Stimulated activated CD4-positive, alpha-beta T cell treated with anti-CD3 and anti-CD28 coated beads, Interleukin-1b, Interleukin-23, amount 100 ng/mL, for 1 hour (primary cell): ENCODE results near the gene HAUS1.
"Not testable (repeated sequence)": the region's sequence is repeated elsewhere in the genome, so short reads cannot be mapped to it uniquely, and the experiment has no call there.

Source experiments
- DNase-seq, 2 donors: peaks; one replicate each; pipeline ENCODE4 v3.0.0-alpha.2; 2020; ENCODE audit warnings: low read depth in 2 of 2

Gene HAUS1

GRCh38 chr18:46088501-46088900 is 15.7 kb upstream of the HAUS1 start:
- DNase-seq, result not testable (repeated sequence)

GRCh38 chr18:46095532-46095931 is 8.7 kb upstream of the HAUS1 start:
- DNase-seq, result no peak

- no peak for DNase-seq
Observed at GRCh38 chr18:46096651-46097300, 7.4 kb upstream of the HAUS1 start.

- DNase-seq, result no peak
Observed at GRCh38 chr18:46097431-46097800, 6.8 kb upstream of the HAUS1 start.

- DNase-seq, result peak; percentile 35 to 78
Observed at GRCh38 chr18:46097801-46098615, 6.2 kb upstream of the HAUS1 start, which contains the start of gene ATP5F1A. TSS of gene ATP5F1A (minus strand) at chr18:46098296. CDS start at chr18:46098231, 65 bp downstream.

- DNase-seq, result no peak
Observed at GRCh38 chr18:46098616-46098933, 5.6 kb upstream of the HAUS1 start.

GRCh38 chr18:46099463-46099862 is 4.7 kb upstream of the HAUS1 start:
- no peak for DNase-seq

GRCh38 chr18:46109386-46109785 is 5.2 kb downstream of the HAUS1 start:
- DNase-seq, result no peak

GRCh38 chr18:46110406-46110805 is 6.2 kb downstream of the HAUS1 start:
- DNase-seq, result no peak

GRCh38 chr18:46113751-46114150 is 9.6 kb downstream of the HAUS1 start:
- no peak for DNase-seq

- not testable (repeated sequence) for DNase-seq
Observed at GRCh38 chr18:46126625-46127024, 22.4 kb downstream of the HAUS1 start.

- no peak for DNase-seq
Observed at GRCh38 chr18:46130061-46130460, 25.9 kb downstream of the HAUS1 start.

- DNase-seq, result not testable (repeated sequence)
Observed at GRCh38 chr18:46130549-46130948, 26.4 kb downstream of the HAUS1 start.

- no peak for DNase-seq
Observed at GRCh38 chr18:46133534-46133933, 29.3 kb downstream of the HAUS1 start.

GRCh38 chr18:46134920-46135675 is 30.9 kb downstream of the HAUS1 start:
- DNase-seq, result no peak

GRCh38 chr18:46140173-46140572 is 36.0 kb downstream of the HAUS1 start:
- DNase-seq, result no peak

GRCh38 chr18:46141199-46141598 is 37.0 kb downstream of the HAUS1 start:
- no peak for DNase-seq

- DNase-seq, result no peak
Observed at GRCh38 chr18:46148810-46149209, 44.6 kb downstream of the HAUS1 start.

- DNase-seq, result no peak
Observed at GRCh38 chr18:46152436-46152807, 48.2 kb downstream of the HAUS1 start.

GRCh38 chr18:46152808-46153617 is 48.8 kb downstream of the HAUS1 start:
- no peak for DNase-seq

- DNase-seq, result no peak
Observed at GRCh38 chr18:46155641-46156051, 51.5 kb downstream of the HAUS1 start.
